GM06990 (cell line): Measurements from ENCODE around the gene MAP2K1.

Experiments
- DNase-seq: peaks from one replicate; pipeline ENCODE4 v3.0.0-alpha.2; 2011; ENCODE audit not compliant: insufficient read length; ENCODE audit errors: extremely low read depth
- H3K27me3 ChIP-seq: replicated peaks from 2 replicates; pipeline ENCODE4 v1.6.0; 2011; ENCODE audit warnings: low read length; ENCODE audit not compliant: control insufficient read depth, insufficient read depth
- H3K36me3 ChIP-seq: 2 replicates; pipeline ENCODE4 v1.5.1; 2011; ENCODE audit warnings: low read length; ENCODE audit not compliant: control insufficient read depth, insufficient read depth
- H3K4me3 ChIP-seq: replicated peaks from 2 replicates; pipeline ENCODE4 v1.5.1; 2011; ENCODE audit warnings: low read depth, mild to moderate bottlenecking, control low read depth, low read length
- CTCF ChIP-seq: IDR thresholded peaks from 2 replicates; pipeline ENCODE4 v1.5.1; 2011; ENCODE audit warnings: low read length, control low read depth, mild to moderate bottlenecking, inconsistent platforms; ENCODE audit not compliant: insufficient read depth, poor library complexity, severe bottlenecking

MAP2K1 gene

GRCh38 chr15:66481107-66481856, 94.6 kb downstream of the MAP2K1 start:
- H3K27me3 ChIP-seq: no peaks in the 10 kb centered on the region
- DNase-seq: no peak
- TF ChIP-seq CTCF: no peak
- no peak overlapping the region for H3K4me3 ChIP-seq
- peaks cover 19% of the 10 kb centered on the region for H3K36me3 ChIP-seq

- no peaks in the 10 kb centered on the region for H3K27me3 ChIP-seq
- DNase-seq: no peak
- H3K36me3 ChIP-seq: peaks cover 20% of the 10 kb centered on the region
- no peak overlapping the region for H3K4me3 ChIP-seq
- TF ChIP-seq CTCF: no peak
These were observed 95.8 kb downstream of the MAP2K1 start for GRCh38 chr15:66482539-66482938.

- no peaks in the 10 kb centered on the region for H3K27me3 ChIP-seq
- H3K4me3 ChIP-seq: no peak overlapping the region
- H3K36me3 ChIP-seq: peaks cover 24% of the 10 kb centered on the region
- DNase-seq: no peak
- TF ChIP-seq CTCF: no peak
These were observed 96.4 kb downstream of the MAP2K1 start for GRCh38 chr15:66483131-66483566.

- peaks cover 29% of the 10 kb centered on the region for H3K36me3 ChIP-seq
- no peak overlapping the region for H3K4me3 ChIP-seq
- H3K27me3 ChIP-seq: no peaks in the 10 kb centered on the region
- no peak for DNase-seq
- no peak for TF ChIP-seq CTCF
These were observed 97.9 kb downstream of the MAP2K1 start for GRCh38 chr15:66484539-66485112.

GRCh38 chr15:66486887-66487286, 100.2 kb downstream of the MAP2K1 start:
- H3K36me3 ChIP-seq: peaks cover 35% of the 10 kb centered on the region
- no peak for DNase-seq
- no peaks in the 10 kb centered on the region for H3K27me3 ChIP-seq
- TF ChIP-seq CTCF: no peak
- no peak overlapping the region for H3K4me3 ChIP-seq
